HG02981 (cell line): ENCODE results near the gene TICAM2.

Experiments used
- ATAC-seq: cut with Tn5 transposase; IDR thresholded peaks from one replicate; pipeline ENCODE4 v1.9.1; 2021; ENCODE audit warnings: mild to moderate bottlenecking, moderate library complexity; ENCODE audit not compliant: unreplicated experiment

TICAM2 gene

GRCh38 chr5:115573133-115573532 lies 29.1 kb downstream of the TICAM2 start:
- no peak for ATAC-seq

GRCh38 chr5:115571441-115571878 lies 30.8 kb downstream of the TICAM2 start:
- no peak for ATAC-seq

- no peak for ATAC-seq
These were observed 33.6 kb downstream of the TICAM2 start for GRCh38 chr5:115568668-115569067.

- no peak for ATAC-seq
These were observed 37.0 kb downstream of the TICAM2 start for GRCh38 chr5:115565233-115565632.

- ATAC-seq: no peak
These were observed 41.1 kb downstream of the TICAM2 start for GRCh38 chr5:115561176-115561575.

GRCh38 chr5:115559524-115559923 lies 42.8 kb downstream of the TICAM2 start:
- no peak for ATAC-seq

- ATAC-seq: no peak
These were observed 43.8 kb downstream of the TICAM2 start for GRCh38 chr5:115558388-115558956.

- ATAC-seq: no peak
These were observed 44.5 kb downstream of the TICAM2 start for GRCh38 chr5:115557667-115558387.

- no peak for ATAC-seq
These were observed 46.0 kb downstream of the TICAM2 start for GRCh38 chr5:115556276-115556675.

- no peak for ATAC-seq
These were observed 47.1 kb downstream of the TICAM2 start for GRCh38 chr5:115555084-115555633.

- ATAC-seq: no peak
These were observed 49.2 kb downstream of the TICAM2 start for GRCh38 chr5:115553082-115553481.

GRCh38 chr5:115551415-115551814 lies 50.9 kb downstream of the TICAM2 start:
- no peak for ATAC-seq

- no peak for ATAC-seq
These were observed 53.1 kb downstream of the TICAM2 start for GRCh38 chr5:115549154-115549553.

- ATAC-seq: no peak
These were observed 53.6 kb downstream of the TICAM2 start for GRCh38 chr5:115548683-115549082.

GRCh38 chr5:115545351-115545882 lies 56.9 kb downstream of the TICAM2 start:
- no peak for ATAC-seq

GRCh38 chr5:115544436-115545350 lies 57.6 kb downstream of the TICAM2 start, which contains the start of gene FEM1C:
FEM1C (minus strand) TSS chr5:115544775; CDS start chr5:115543493, 1,282 bp downstream.
- peak; percentile 96 for ATAC-seq

- peak; percentile 8 for ATAC-seq
These were observed 58.2 kb downstream of the TICAM2 start for GRCh38 chr5:115544043-115544435.

GRCh38 chr5:115543365-115544042 lies 58.8 kb downstream of the TICAM2 start:
- peak; percentile 30 for ATAC-seq

- ATAC-seq: no peak
These were observed 59.5 kb downstream of the TICAM2 start for GRCh38 chr5:115542651-115543364.

GRCh38 chr5:115542086-115542485 lies 60.2 kb downstream of the TICAM2 start:
- no peak for ATAC-seq
